RKO (cell line): ENCODE results near the gene CCDC28A.

ENCODE experiments used
- DNase-seq: peaks from one replicate; pipeline ENCODE4 v3.0.0-alpha.2; 2016; ENCODE audit warnings: low spot score

CCDC28A gene

DNA sequence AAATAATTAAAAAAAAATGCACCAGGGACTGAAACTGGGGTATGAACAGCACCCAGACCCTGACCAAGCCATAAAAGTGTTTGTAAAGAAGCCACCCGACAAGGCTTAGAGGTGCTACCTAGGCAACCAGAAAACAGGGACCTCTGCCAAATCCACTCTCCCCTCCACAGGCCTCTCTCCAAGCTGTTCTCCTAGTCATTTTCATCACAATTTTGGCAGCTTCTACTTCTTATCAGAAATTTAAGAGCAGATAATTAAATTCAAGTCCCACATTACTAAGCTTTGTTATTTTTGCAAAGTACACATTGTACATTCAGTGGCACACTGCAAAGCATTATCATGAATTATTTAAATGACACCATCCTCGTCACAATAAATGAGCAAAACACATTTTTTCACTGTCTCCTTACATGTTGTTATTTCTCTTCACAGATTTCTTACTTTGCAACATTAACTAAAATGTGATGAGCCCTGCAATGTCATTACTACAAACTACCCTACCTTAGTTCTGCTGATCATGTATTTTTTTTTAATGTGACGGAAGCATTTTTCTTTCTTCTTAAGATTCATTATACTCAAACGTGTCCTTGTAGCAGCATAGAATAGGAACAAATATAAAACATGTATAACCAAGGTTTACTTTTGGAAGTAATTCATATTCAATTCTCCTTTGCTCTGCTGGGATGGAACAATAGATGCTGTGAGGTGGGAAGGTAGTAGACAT is 60.4 kb downstream of the CCDC28A start:
- no peak for DNase-seq

DNA sequence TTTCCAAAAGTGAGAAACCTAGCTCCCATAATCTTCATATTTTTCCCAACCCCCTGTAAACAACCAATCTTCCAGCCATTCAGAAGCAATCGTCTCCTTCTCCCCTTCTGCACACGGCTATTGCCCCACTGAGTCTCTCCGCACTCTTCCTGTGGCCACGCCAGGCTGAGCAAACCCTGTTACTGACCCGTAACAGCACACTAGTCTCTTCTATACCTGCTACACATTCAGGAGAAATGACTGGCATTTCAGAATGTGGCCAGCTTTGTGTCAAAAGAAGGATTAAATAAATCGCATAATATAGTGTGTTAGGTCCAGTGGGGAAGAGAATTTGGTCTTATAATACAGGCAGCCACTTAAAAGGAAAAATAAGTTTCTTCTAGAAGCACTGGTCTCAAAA is 63.7 kb downstream of the CCDC28A start:
- no peak for DNase-seq
